ENCODE data around the gene ZDHHC7. TPM values are rescaled to one million over a fixed set of nuclear protein-coding genes. Genes with fewer than 3 reads are reported as not detected.
A peak's percentile ranks its signal among the peaks of the same experiment; 100 is the strongest.

ZDHHC7 gene
- total and polyA plus RNA-seq, 9 of the 15 experiments (the other 6 are each of a cell fraction or from before 2014, with no cell fraction given): 1.7 to 49.7 (median 37.4) TPM

- Histone ChIP-seq H3K9me3 (replicated peaks; ENCODE audit: control insufficient read depth, insufficient read depth, low read depth, low read length) (no peaks in the 10 kb centered on the region), H3K27ac (ENCODE audit: extremely low read depth, low read depth, low read length) (no peak overlapping the region), H3K4me3 (no peak overlapping the region), H4K20me1 (replicated peaks; ENCODE audit: control insufficient read depth, insufficient read depth, low read length) (no peaks in the 10 kb centered on the region; the same call in 1 of the 2 replicates), H3K9ac (ENCODE audit: insufficient read depth in 1 of 2, low read depth in 2 of 2, low read length in 2 of 2) (no peak overlapping the region), H3K9me1 (ENCODE audit: control insufficient read depth, insufficient read depth, low read length) (no peaks in the 10 kb centered on the region), H3K79me2 (ENCODE audit: control insufficient read depth, insufficient read depth, low read length) (peaks cover 5% of the 10 kb centered on the region; the same call in 2 of the 3 replicates), H3K4me1 (replicated peaks in 1 of 2; ENCODE audit: control insufficient read depth in 2 of 2, insufficient read depth in 2 of 2, low read length in 2 of 2) (peaks cover 30 to 33% of the 10 kb centered on the region in 2 experiments), H3K4me2 (ENCODE audit: insufficient read depth, low read length) (no peak overlapping the region), H2AFZ (ENCODE audit: low read depth, low read length) (no peak overlapping the region), H3K27me3 (ENCODE audit: control insufficient read depth in 2 of 2, insufficient read depth in 2 of 2, low read length in 2 of 2) (no peaks in the 10 kb centered on the region), H3K36me3 (ENCODE audit: control insufficient read depth, insufficient read depth, low read length) (peaks cover 18% of the 10 kb centered on the region)
- FAIRE-seq: no peak
- in situ Hi-C loops (cut with MboI) (no loop called here), intact Hi-C loops (cut with micrococcal nuclease) (loop anchor here (1.0 to 5.0 kb wide), 4 partner anchors 29 to 86 kb away; no protein-coding TSS in a partner anchor)
- ATAC-seq: no peak
- BruUV-seq (replicated peaks): no TSS peak
- DNase-seq (ENCODE audit: extremely low read depth in 1 of 4, low spot score in 3 of 4): no peak
- WGBS (ENCODE audit: insufficient coverage, low coverage, missing lambda C conversion rate): 81% methylated on average over 7 of the region's 7 CpGs
- CTCF ChIA-PET (ENCODE audit: low intra/inter-chr PET ratio): no interaction called here
- TF ChIP-seq ZNF184 (CRISPR knock-in tag; IDR thresholded peaks at IDR 0.05): no peak
- 0 out of 2 replicates have a peak, but pooled peaks have one; percentile 19 for TF ChIP-seq GABPB1 (CRISPR knock-in tag; IDR thresholded peaks at IDR 0.05)
- no peak for TF ChIP-seq ZBTB11 (CRISPR knock-in tag; IDR thresholded peaks at IDR 0.05)
- no peak for TF ChIP-seq DACH1 (IDR thresholded peaks at IDR 0.05; ENCODE audit: partially characterized antibody)
- POLR2A ChIA-PET: interaction anchor here (0.6 to 3.1 kb wide), 2 partner anchors 11 to 22 kb away, joined by 3 to 19 read pairs; no protein-coding TSS in a partner anchor
Measured at GRCh38 chr16:85057948-85058347, 46.6 kb upstream of the ZDHHC7 start.

All from K562 (cell line).